KOPT-K1 (cell line): Measurements from ENCODE around the gene RAB7B.
"Not testable (repeated sequence)": the region's sequence is repeated elsewhere in the genome, so short reads cannot be mapped to it uniquely, and the experiment has no call there.

ENCODE experiments used
- H3K27ac ChIP-seq: fragments of 200-600 bp; sonication (generic); 2 replicates; pipeline ENCODE4 v1.5.1; 2016; ENCODE audit warnings: antibody characterized with exemption, mild to moderate bottlenecking, low read depth, low read length; ENCODE audit not compliant: poor library complexity, severe bottlenecking
- H3K36me3 ChIP-seq: fragments of 200-600 bp; sonication (generic); 2 replicates; pipeline ENCODE4 v1.5.1; 2017; ENCODE audit warnings: antibody characterized with exemption, mild to moderate bottlenecking, low read length, moderate library complexity; ENCODE audit not compliant: insufficient read depth
- H3K9me3 ChIP-seq: fragments of 200-600 bp; sonication (generic); 2 replicates; pipeline ENCODE4 v1.5.1; 2017; ENCODE audit warnings: antibody characterized with exemption, low read length, mild to moderate bottlenecking; ENCODE audit not compliant: insufficient read depth, poor library complexity, severe bottlenecking

RAB7B gene, protein sequence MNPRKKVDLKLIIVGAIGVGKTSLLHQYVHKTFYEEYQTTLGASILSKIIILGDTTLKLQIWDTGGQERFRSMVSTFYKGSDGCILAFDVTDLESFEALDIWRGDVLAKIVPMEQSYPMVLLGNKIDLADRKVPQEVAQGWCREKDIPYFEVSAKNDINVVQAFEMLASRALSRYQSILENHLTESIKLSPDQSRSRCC

DNA sequence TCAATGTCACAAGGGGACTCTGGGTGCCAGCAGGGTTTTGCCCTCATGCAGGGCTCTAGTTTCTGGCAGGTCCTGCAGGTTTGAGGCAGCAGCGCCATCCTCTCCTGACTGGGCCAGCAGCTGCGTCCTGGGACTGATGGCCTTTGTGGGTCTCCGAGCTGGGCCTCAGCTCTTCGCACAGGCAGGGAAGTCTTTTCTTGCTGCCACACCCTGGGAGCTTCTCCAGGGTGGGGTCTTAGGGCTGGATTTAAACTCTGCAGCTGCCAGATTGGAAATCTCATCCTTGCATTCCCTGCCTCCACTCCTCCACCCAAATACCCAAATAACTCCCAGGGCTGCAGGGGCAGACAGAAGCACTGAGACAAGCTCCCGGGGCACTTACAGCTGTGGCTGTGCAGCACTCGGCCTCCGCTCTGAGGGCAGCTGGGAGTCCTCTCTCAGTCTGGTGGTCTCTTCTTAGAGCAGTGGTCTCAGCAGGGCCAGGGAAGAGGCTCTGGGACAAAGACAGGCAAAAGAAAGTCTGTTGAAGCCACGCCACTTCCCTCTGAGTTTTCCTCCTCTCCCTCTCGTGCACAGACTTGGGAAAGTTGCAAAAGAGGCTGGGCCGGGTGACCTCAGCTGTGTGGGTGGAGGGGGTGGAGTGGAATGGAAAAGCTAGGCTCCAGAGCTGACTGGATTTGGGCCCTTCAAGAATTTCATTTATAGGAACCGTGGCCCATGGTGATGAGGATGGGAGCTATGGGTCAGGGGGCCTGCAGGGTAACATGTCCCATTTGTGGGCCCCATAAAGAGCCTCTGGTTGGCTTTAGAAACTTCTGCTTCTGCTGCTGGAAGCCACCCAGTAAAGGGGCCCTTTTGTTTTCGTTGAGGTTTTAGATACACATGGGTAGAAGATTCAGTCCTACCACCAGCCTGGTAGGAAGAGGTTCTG is at the start of gene RAB7B:
Gene RAB7B, minus strand, starts transcription at position 525 of the 931 bp plus-strand sequence. CDS start 9,260 bp downstream, outside the sequence.
- Histone ChIP-seq H3K36me3 (no peaks in the 10 kb centered on the region), H3K9me3 (no peaks in the 10 kb centered on the region), H3K27ac (no peak within 1 kb of the TSS)

DNA sequence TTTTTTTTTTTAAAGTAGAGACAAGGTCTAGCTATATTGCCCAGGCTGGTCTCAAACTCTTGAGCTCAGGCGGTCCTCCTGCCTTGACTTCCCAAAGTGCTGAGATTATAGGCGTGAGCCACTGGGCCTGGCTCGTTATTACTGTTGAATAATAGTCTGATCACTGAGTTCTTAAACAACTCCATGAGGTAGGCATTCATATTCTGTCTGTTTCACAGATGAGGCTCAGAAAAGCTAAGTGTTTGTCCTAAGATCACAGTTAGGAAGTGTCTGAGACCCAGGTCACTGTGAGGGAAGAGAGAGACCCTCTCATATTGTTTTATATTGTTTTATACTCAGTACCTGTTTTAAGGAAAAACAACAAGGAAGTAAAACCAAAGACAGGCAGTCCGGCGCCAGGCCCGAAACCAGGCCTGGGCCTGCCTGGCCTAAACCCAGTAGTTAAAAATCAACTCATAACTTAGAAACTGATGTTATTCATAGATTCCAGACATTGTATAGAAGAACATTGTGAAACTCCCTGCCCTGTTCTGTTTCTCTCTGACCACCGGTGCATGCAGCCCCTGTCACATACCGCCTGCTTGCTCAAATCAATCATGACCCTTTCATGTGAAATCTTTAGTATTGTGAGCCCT is 49.2 kb upstream of the RAB7B start:
- H3K36me3 ChIP-seq, H3K9me3 ChIP-seq: not testable (repeated sequence)
- H3K27ac ChIP-seq, result peak overlapping the region; percentile 51

DNA sequence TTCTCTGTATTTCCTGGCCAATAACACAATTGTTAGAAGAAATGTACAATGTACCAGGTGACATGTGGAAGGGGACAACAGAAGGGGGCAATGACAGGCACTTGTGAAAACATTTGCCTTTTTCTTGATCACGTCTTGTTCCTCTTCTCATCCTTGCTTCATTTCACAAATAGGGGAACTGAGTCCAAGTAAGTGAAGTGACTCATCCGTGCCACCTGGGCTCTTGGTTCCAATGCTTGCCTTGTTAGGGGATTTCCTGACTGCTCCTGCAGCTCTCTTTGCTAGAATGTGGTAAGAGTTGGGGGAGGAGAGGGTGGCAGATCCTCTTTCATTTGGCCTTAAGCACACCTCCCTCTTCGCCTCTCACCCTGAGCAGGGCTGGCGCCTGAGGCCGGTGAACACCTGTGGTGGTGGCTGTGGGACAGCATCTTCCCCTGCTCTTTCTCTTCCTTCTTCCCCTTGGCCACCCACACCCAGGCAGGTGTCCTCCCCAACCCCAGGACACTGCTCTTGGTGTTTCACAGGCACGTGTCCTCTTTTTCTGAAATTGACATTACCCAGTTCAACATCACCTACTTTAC is 47.5 kb upstream of the RAB7B start:
- peak overlapping the region; percentile 51 for H3K27ac ChIP-seq
- H3K36me3 ChIP-seq, result no peaks in the 10 kb centered on the region
- H3K9me3 ChIP-seq, result no peaks in the 10 kb centered on the region

DNA sequence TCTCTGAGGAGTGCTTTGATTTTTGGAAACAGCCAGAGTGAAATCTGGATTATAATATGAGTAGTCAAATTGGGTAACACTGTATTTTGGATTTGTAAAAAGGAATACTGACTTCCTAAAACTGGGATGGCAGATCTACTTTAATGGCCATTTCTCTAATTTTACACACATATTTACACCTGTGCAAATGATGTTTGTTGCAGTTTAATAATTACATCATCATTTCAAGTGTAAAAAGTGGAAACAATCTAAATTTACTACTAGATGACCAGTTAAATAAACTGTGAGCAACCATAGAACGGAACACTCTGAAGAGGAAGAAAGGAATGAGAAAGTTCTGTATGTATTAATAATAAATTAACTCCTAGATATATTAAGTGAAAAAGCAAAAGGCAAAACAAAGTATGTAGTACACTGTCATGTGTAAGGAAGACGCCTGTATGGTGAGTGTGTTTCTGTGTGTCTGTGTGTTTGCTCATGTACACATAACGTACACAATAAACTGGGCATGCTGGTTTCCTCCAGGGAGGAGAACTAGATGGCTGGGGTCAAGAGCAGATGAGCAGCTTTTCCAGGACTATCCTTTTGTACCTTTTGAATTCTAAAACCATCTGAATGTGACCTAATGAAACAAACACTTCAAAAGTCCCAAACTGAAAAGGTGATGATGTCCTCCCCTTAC is 46.9 kb upstream of the RAB7B start:
- Histone ChIP-seq H3K27ac (peak overlapping the region; percentile 51), H3K9me3 (no peaks in the 10 kb centered on the region), H3K36me3 (no peaks in the 10 kb centered on the region)

DNA sequence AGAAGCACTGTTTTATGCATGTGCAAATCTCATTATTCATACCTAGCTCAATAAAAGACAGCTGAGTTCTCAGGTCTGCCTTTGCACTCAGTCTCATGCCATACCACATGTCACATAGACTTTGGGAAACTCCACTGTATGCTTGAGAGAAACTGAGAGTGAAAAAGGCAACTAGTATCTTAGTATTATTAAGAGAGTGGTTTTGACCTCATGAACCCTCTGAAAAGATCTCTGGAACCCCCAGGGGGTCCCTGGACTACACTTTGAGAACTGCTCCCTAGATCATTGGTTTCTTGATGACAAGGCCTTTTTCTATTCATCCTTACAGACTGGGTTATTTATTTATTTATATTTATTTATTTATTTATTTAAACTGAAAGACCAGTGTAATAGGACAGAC is 46.1 kb upstream of the RAB7B start:
- Histone ChIP-seq H3K36me3 (no peaks in the 10 kb centered on the region), H3K9me3 (no peaks in the 10 kb centered on the region), H3K27ac (no peak overlapping the region)

DNA sequence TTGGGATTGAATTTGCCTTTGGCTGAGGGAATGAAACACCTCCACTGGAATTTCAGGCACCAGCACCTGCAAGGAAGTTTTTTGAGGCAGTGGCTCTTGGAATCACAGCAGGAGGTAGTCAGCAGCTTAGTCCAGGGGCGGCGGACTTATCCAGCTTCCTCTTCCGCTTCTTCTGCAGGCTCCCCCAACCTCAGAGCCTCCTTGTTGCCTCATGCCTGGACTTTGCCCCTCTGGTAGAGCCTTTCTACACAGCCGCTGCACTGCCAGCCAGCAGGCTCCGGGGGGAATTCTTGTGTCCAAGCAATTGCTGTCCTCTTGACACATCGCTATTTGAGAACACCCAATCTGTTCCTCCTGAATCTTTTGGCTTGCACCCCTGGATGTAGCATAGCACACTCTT is 45.4 kb upstream of the RAB7B start:
- H3K36me3 ChIP-seq, result no peaks in the 10 kb centered on the region
- H3K27ac ChIP-seq, result no peak overlapping the region
- no peaks in the 10 kb centered on the region for H3K9me3 ChIP-seq

DNA sequence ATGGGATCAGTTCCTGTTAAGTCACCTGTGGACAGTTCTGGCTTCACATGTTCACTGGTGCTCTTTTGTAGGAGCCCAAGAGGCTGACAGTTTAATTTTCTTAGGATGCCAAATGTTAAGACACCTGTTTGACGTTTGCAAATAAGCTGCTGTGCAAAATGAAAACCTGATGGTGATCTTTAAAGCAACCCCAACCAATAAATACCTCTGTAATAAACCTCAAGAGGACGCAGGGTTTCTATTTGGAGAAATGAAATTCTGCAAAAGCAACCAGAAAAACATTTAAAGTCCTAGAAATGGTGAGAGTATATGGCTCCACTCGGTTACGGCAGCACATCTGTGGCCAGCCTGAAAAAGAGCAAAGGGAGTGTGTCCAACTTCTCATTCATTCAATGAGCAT is 44.1 kb upstream of the RAB7B start:
- Histone ChIP-seq H3K36me3 (no peaks in the 10 kb centered on the region), H3K27ac (no peak overlapping the region)

DNA sequence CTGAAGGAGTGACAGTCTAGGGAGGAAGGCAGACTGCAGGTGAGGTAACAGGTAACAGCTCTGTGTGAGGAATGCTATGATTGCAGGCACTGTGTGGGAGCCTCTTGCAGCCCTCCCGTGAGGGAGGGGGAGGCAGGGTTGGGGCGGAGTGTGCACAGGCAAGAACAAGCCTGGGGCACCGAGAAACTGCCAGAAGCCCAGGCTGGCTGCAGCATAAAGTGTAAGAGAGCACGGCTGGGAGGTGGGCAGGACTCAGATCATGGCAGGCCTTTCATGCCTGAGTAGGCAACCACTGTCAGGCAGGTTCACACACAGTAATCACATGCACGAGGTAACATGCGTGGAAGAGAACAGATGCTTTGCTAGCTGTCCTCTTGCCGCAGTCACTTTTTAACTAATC is 38.4 kb upstream of the RAB7B start:
- H3K36me3 ChIP-seq, result no peaks in the 10 kb centered on the region
- no peaks in the 10 kb centered on the region for H3K9me3 ChIP-seq
- H3K27ac ChIP-seq, result peak overlapping the region; percentile 6

More for the DNA sequence above, 44.1 kb upstream of the RAB7B start:
- H3K9me3 ChIP-seq, result no peaks in the 10 kb centered on the region

DNA sequence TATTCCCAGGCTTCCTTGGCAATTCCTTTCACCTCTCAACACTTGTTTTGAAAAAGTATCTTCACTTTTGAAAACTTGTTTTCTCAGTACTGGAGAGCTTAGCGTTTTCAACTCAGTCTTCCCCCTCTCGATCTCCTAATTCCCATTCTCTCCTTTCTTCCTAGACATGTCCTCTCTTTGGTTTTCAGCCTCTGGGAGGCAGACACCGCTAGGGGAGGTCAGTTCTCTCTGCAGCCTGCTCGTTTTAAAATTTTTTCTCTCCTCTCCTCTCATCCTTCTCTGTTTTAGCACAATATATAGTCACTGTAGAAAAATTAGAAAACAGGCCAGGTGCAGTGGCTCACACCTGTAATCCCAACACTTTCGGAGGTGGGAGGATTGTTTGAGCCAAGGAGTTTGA is 37.1 kb upstream of the RAB7B start:
- Histone ChIP-seq H3K27ac (no peak overlapping the region), H3K9me3 (no peaks in the 10 kb centered on the region), H3K36me3 (no peaks in the 10 kb centered on the region)

DNA sequence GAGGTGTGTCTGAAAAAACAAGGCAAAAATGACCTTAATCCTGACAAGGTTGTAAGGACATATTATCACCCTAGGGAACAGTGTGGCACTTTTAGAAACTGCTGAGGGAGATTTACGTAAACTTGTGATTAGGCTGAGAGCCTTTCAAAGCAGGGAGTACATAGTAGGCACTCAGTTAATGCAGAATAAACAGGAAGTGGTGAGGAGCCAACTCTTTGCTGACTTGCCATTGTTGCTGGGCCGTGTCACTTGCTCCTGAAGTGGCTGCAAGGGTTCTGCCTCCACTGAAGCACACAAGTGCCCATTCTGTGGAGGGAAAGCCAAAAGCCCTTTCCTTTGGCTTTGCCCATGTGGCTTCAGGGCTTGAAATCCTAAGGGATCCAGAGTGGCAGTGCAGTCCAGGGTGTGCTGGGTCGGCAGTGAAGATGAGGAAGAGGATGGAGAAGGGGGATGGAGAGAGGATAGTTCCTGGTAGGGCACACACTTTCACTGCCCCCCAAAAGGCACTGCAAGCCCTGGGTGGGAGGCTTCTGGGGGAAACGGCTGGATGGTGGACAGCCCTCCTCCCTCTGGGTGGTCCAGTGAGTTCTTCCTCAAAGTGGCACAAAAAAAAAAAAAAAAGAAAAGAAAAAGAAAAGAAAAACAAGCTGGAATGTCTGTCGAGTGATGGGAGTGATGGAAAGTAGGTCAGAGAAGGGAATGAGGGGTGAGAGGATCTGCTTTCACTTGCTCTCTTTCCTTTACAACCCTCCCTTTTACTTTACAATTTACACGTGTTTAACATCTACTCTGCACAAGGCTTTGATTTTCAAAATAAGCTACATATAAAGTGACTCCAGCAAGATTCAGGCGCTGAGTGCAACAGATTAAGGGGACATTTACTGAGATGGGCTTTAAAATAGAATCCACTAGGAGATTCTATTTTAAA is 36.1 kb upstream of the RAB7B start:
- H3K9me3 ChIP-seq, result no peaks in the 10 kb centered on the region
- H3K36me3 ChIP-seq, result no peaks in the 10 kb centered on the region
- peak overlapping the region; percentile 23 for H3K27ac ChIP-seq

DNA sequence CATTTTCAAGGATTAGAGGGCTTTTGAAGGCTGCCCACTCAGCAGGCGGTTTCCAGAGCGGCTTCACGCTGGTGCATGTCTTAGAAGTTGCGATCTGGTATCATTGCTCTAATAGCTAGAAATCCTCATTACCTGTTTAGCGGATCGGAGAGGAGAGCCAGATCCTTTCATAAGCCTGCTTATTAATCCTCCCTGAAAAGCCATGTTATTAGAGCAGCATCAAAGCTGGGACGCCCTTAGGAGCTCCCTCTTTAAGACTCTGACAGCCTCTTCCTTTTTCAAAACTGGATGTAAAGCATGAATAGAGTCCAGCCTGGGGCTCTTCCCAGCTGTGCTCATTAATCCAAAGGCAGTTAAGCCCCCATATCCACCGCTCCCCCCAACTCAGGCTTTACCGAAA is 34.4 kb upstream of the RAB7B start:
- Histone ChIP-seq H3K27ac (no peak overlapping the region), H3K9me3 (no peaks in the 10 kb centered on the region), H3K36me3 (no peaks in the 10 kb centered on the region)

DNA sequence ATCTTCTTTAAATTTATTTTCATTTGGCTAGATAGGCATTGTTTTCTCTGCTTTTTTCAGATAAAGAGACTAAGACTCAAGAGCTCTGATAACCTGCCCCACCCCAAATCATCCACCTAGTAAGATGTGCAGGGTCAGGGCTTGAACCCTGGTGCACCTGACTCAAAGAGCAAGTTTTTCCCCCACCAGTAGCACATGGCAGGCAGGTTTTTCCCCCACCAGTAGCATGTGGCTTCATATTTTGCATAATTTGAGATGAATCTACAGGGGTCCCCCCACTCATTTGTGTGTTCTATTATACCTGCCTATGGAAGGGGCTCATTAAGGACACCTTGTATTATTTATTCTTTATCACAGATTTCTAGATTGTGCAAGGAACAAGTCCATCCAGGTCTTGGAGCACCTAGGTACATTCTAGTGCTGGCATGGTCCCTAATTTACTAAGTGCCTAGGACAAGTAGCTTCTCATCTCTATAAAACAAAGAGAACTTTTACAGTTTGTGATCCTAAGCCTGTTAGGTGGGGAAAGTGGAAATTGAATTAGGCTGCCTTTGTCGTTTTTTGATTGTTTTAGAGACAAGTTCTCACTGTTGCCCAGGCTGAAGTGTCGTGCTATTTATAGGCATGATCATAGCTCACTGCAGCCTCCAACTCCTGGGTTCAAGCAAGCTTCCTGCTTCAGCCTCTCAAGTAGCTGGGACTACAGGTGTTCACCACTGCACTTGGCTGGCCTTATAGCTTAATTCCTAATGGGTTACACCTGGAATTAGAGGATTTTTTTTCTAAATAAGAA is 33.7 kb upstream of the RAB7B start:
- Histone ChIP-seq H3K36me3 (no peaks in the 10 kb centered on the region), H3K27ac (peak overlapping the region; percentile 18), H3K9me3 (no peaks in the 10 kb centered on the region)

DNA sequence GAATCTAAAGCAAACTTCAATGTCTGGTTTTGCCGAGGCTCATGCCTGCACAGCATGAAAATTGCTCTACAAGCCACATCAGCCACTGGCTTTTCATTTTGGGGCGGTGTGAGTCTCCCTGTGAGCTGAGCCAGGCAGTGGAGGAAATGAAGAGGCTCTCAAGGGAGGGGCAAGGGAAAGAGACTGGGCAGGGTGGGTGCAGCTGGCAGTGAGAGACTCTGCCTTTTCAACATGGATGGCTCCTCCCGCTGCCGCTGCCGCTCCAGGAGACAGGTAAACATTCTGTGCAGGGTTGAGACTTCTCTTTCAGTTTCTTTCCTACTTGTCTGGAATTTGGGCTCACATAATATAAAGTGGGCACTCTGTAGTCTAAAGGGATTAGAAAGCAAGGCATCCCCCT is 31.8 kb upstream of the RAB7B start:
- peak overlapping the region; percentile 59 for H3K27ac ChIP-seq
- H3K36me3 ChIP-seq, result no peaks in the 10 kb centered on the region
- no peaks in the 10 kb centered on the region for H3K9me3 ChIP-seq
